Endometrial microvascular endothelial cells (primary cell): ENCODE data around the gene GRM5. TPM values are rescaled to one million over a fixed set of nuclear protein-coding genes. Genes with fewer than 3 reads are reported as not detected.

Experiments
- in situ Hi-C: cut with HindIII; loops from 2 replicates; pipeline ENCODE4 v1.10.0; 2017; ENCODE audit warnings: low sequenced_read_pairs, low pct_unique_long_range_greater_than_20kb; ENCODE audit errors: inconsistent ontology term
- total RNA-seq: library from RNA; depleted of rRNA; stranded (reverse); fragments of >200 nt; gene quantifications from one replicate; pipeline ENCODE4 v1.2.3, GENCODE V29; 2015; ENCODE audit errors: inconsistent ontology term

GRM5 gene
- total RNA-seq, 1 donor from 2014 or later: under 0.01 TPM

- in situ Hi-C loops: no loop called here
These were observed 410.1 kb downstream of the GRM5 start for GRCh38 chr11:88655656-88656055.

GRCh38 chr11:88655196-88655595, 410.6 kb downstream of the GRM5 start:
- in situ Hi-C loops: no loop called here

GRCh38 chr11:88651556-88651955, 414.2 kb downstream of the GRM5 start:
- in situ Hi-C loops: no loop called here

- in situ Hi-C loops: no loop called here
These were observed 421.1 kb downstream of the GRM5 start for GRCh38 chr11:88644724-88645123.

- in situ Hi-C loops: no loop called here
These were observed 433.6 kb downstream of the GRM5 start for GRCh38 chr11:88632163-88632562.

GRCh38 chr11:88631497-88631896, 434.3 kb downstream of the GRM5 start:
- in situ Hi-C loops: no loop called here

GRCh38 chr11:88629496-88629895, 436.3 kb downstream of the GRM5 start:
- in situ Hi-C loops: no loop called here

GRCh38 chr11:88626216-88626615, 439.6 kb downstream of the GRM5 start:
- in situ Hi-C loops: no loop called here

GRCh38 chr11:88623531-88623930, 442.3 kb downstream of the GRM5 start:
- in situ Hi-C loops: no loop called here

- in situ Hi-C loops: no loop called here
These were observed 445.1 kb downstream of the GRM5 start for GRCh38 chr11:88620568-88621130.

GRCh38 chr11:88619656-88620385, 446.0 kb downstream of the GRM5 start:
- in situ Hi-C loops: no loop called here

GRCh38 chr11:88619071-88619425, 446.7 kb downstream of the GRM5 start:
- in situ Hi-C loops: no loop called here

- in situ Hi-C loops: no loop called here
These were observed 447.3 kb downstream of the GRM5 start for GRCh38 chr11:88618327-88619070.

GRCh38 chr11:88617226-88617625, 448.6 kb downstream of the GRM5 start:
- in situ Hi-C loops: no loop called here

GRCh38 chr11:88604260-88604659, 461.5 kb downstream of the GRM5 start:
- in situ Hi-C loops: no loop called here

GRCh38 chr11:88603091-88603867, 462.5 kb downstream of the GRM5 start:
- in situ Hi-C loops: no loop called here

- in situ Hi-C loops: no loop called here
These were observed 468.4 kb downstream of the GRM5 start for GRCh38 chr11:88597387-88597786.

- in situ Hi-C loops: no loop called here
These were observed 469.0 kb downstream of the GRM5 start for GRCh38 chr11:88596786-88597185.

- in situ Hi-C loops: no loop called here
These were observed 471.4 kb downstream of the GRM5 start for GRCh38 chr11:88594274-88594950.
